NCI-H446 treated with DMSO at 0.1 percent for 48 hours (cell line): ENCODE data around the gene COQ7.

Experiments
- DNase-seq: peaks from one replicate; lab custom pipeline; 2025; lab: John Stamatoyannopoulos, UW

COQ7 gene

GRCh38 chr16:19067349-19068236 is at the start of gene COQ7:
TSS of gene COQ7 (plus strand) at chr16:19067614. CDS start at chr16:19067665, 51 bp downstream.
- peak; percentile 99 for DNase-seq

- no peak for DNase-seq
These were observed 46.7 kb upstream of the COQ7 start for GRCh38 chr16:19020689-19021088.

- no peak for DNase-seq
These were observed 45.7 kb upstream of the COQ7 start for GRCh38 chr16:19021747-19022146.

GRCh38 chr16:19027416-19027815 is 40.0 kb upstream of the COQ7 start:
- DNase-seq: no peak

GRCh38 chr16:19029980-19030379 is 37.4 kb upstream of the COQ7 start:
- DNase-seq: no peak

GRCh38 chr16:19031738-19032137 is 35.7 kb upstream of the COQ7 start:
- no peak for DNase-seq

GRCh38 chr16:19033761-19034160 is 33.7 kb upstream of the COQ7 start:
- no peak for DNase-seq

GRCh38 chr16:19040400-19040799 is 27.0 kb upstream of the COQ7 start:
- no peak for DNase-seq

- DNase-seq: no peak
These were observed 22.6 kb upstream of the COQ7 start for GRCh38 chr16:19044769-19045168.

- DNase-seq: no peak
These were observed 21.4 kb upstream of the COQ7 start for GRCh38 chr16:19046062-19046461.

GRCh38 chr16:19062706-19063105 is 4.7 kb upstream of the COQ7 start:
- DNase-seq: no peak

GRCh38 chr16:19066988-19067348 is 446 bp upstream of the COQ7 start:
- no peak for DNase-seq

- no peak for DNase-seq
These were observed 912 bp downstream of the COQ7 start for GRCh38 chr16:19068237-19068815.

GRCh38 chr16:19071811-19072777 is 4.7 kb downstream of the COQ7 start:
- no peak for DNase-seq

- no peak for DNase-seq
These were observed 5.9 kb downstream of the COQ7 start for GRCh38 chr16:19073344-19073743.

- DNase-seq: no peak
These were observed 6.4 kb downstream of the COQ7 start for GRCh38 chr16:19073863-19074262.

- no peak for DNase-seq
These were observed 8.1 kb downstream of the COQ7 start for GRCh38 chr16:19075511-19075910.

GRCh38 chr16:19077879-19078278 is 10.5 kb downstream of the COQ7 start:
- no peak for DNase-seq

- DNase-seq: no peak
These were observed 16.3 kb downstream of the COQ7 start for GRCh38 chr16:19083670-19084069.

GRCh38 chr16:19084139-19084538 is 16.7 kb downstream of the COQ7 start:
- DNase-seq: no peak

- no peak for DNase-seq
These were observed 17.5 kb downstream of the COQ7 start for GRCh38 chr16:19084879-19085278.

GRCh38 chr16:19085679-19086200 is 18.3 kb downstream of the COQ7 start:
- no peak for DNase-seq
